Astrocyte of the cerebellum (primary cell): ENCODE data around the gene RPL41.
"Not testable (repeated sequence)": the region's sequence is repeated elsewhere in the genome, so short reads cannot be mapped to it uniquely, and the experiment has no call there.

Source experiments
- DNase-seq: peaks from one replicate; pipeline ENCODE4 v3.0.0-alpha.2; 2011; ENCODE audit warnings: low read depth
- H3K4me3 ChIP-seq: 2 replicates; pipeline ENCODE4 v1.5.1; 2011; ENCODE audit warnings: mild to moderate bottlenecking, low read depth, low read length, moderate library complexity
- CTCF ChIP-seq: IDR thresholded peaks from 2 replicates; pipeline ENCODE4 v1.5.1; 2012; ENCODE audit warnings: low read length, low read depth, moderate library complexity, mild to moderate bottlenecking; ENCODE audit errors: missing control alignments
- in situ Hi-C: cut with HindIII; loops from 2 replicates; pipeline ENCODE4 v1.10.0; 2017; ENCODE audit warnings: low sequenced_read_pairs

The RPL41 gene

GRCh38 chr12:56152756-56153677, 36.6 kb downstream of the RPL41 start:
- in situ Hi-C loops, result no loop called here
- no peak for TF ChIP-seq CTCF
- peak overlapping the region; percentile 75 for H3K4me3 ChIP-seq
- no peak for DNase-seq

GRCh38 chr12:56153678-56154065, 37.2 kb downstream of the RPL41 start:
- in situ Hi-C loops, result no loop called here
- no peak for TF ChIP-seq CTCF
- peak overlapping the region; percentile 75 for H3K4me3 ChIP-seq
- no peak for DNase-seq

GRCh38 chr12:56154246-56154771, 37.9 kb downstream of the RPL41 start:
- DNase-seq, result no peak
- no peak overlapping the region for H3K4me3 ChIP-seq
- in situ Hi-C loops, result no loop called here
- TF ChIP-seq CTCF, result no peak

- no peak for TF ChIP-seq CTCF
- no peak for DNase-seq
- no peak overlapping the region for H3K4me3 ChIP-seq
- in situ Hi-C loops, result no loop called here
Measured at GRCh38 chr12:56154818-56155217, 38.4 kb downstream of the RPL41 start.

- no peak overlapping the region for H3K4me3 ChIP-seq
- DNase-seq, result no peak
- in situ Hi-C loops, result no loop called here
- no peak for TF ChIP-seq CTCF
Measured at GRCh38 chr12:56155256-56155845, 38.9 kb downstream of the RPL41 start.

- in situ Hi-C loops, result not testable (repeated sequence)
Measured at GRCh38 chr12:56156464-56157200, 40.2 kb downstream of the RPL41 start.

More at GRCh38 chr12:56156464-56157200, 40.2 kb downstream of the RPL41 start:
- not testable (repeated sequence) for DNase-seq
- peak overlapping the region; percentile 90 for H3K4me3 ChIP-seq
